ENCODE results near the gene SLC47A2.

The SLC47A2 gene

DNA sequence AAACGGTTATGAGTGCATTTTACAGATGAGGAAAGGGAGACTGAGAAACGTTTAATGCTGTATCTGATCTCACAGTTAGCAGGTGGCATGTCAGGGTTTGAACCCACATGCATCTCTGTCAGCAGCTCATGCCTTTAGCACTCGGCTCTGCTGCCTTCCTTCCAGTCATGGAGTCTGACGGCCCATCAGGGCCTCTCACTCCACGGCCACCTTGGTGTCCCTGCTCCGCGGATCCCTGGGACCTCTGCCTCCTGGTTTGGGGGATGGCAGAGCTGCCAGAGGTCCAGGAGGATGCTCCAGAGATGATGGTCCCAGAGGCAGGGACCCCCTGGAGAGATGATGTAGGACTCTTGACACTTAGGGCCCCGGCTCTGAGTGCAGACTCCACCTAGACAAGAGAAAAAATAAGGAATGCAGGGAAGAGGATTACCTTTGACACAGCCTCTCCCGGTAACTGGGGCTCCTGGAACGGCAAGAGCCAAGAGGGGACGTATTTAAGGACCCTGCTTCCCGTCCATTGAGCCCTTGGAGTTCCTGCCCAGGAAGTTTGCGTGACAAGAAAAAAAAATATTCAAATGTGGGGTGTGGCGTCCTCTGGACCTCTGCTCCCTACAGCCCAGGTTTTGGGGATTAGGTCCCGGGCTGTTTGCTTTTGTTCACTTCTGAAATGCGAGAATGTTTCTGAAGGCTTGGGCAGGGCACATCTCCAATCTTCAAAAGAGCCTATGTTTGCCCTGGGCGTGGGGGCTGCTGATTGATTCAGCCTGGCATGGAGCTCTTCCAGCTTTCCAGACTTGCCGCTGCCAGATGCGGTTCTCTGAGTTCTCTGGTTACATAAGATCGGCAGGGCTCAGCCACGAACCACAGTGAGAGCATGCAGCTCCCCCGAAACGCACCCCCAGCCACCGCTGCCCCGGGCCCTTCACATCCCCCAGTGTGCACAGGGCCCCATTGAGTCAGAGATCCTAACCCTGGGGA, 31.7 kb upstream of the SLC47A2 start, which contains the start of gene ALDH3A1:
TSS of gene ALDH3A1 (minus strand) at position 470 of the 978 bp plus-strand sequence. CDS start 3,169 bp downstream, outside the sequence.
- FAIRE-seq, result no peak
- no peak for DNase-seq (ENCODE audit: low spot score)

GRCh38 chr17:19747159-19747719, 30.9 kb upstream of the SLC47A2 start:
- DNase-seq (ENCODE audit: low spot score) (no peak), FAIRE-seq (no peak)

DNA sequence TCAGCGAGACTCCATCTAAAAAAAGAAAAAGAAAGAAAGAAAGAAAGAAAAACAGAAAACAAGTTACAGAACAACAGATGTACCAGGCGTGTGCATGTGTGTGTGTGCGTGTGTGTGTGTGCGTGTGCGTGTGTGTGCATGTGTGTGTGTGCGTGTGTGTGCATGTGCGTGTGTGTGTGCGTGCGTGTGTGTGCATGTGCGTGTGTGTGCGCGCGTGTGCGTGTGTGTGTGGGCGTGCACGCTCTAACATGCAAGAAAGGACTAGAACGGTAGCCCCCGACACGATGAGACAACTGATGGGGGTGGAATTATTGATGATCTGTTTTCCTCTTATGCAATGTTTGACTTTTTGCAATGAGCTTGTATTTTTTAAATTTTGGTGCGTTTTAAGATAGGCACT, 30.1 kb upstream of the SLC47A2 start:
- FAIRE-seq, result no peak
- DNase-seq (ENCODE audit: low spot score), result no peak

GRCh38 chr17:19744922-19745757, 28.8 kb upstream of the SLC47A2 start:
- FAIRE-seq, result no peak
- DNase-seq (ENCODE audit: low spot score), result no peak

GRCh38 chr17:19744492-19744891, 28.1 kb upstream of the SLC47A2 start:
- no peak for DNase-seq (ENCODE audit: low spot score)
- FAIRE-seq, result no peak

GRCh38 chr17:19743101-19744100, 27.0 kb upstream of the SLC47A2 start:
- FAIRE-seq (no peak), DNase-seq (ENCODE audit: low spot score) (no peak)

GRCh38 chr17:19742495-19742894, 26.1 kb upstream of the SLC47A2 start:
- FAIRE-seq, result no peak
- no peak for DNase-seq (ENCODE audit: low spot score)

DNA sequence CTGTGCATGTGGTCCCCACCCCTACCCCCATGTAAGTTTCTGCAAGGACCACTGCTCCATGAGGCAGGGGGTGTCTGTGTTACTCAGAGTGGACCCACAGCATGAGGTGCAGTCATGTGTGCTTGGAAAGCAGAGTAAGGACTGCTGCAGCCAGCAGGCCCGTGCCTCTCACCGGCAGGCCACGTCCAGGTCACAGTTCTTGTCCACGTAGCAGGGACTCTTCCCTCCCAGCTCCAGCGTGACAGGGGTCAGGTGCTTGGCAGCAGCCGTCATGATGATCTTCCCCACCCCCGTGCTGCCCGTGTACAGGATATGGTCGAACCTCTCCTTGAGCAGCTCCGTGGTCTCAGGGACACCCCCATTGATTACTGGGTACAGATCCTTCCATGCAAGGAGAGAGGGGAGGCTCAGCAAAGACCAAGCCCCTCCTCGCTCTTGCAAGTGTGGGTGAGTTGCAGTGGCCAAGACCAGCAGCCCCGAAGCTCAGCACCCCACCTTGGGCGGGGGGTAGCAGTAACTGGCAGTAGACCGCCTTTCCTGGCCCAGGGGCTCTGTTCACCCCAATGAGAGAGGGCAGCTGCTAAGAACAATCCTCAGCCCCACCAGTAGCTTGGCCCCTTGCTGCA, 25.6 kb upstream of the SLC47A2 start:
- FAIRE-seq (no peak), DNase-seq (ENCODE audit: low spot score) (no peak)

DNA sequence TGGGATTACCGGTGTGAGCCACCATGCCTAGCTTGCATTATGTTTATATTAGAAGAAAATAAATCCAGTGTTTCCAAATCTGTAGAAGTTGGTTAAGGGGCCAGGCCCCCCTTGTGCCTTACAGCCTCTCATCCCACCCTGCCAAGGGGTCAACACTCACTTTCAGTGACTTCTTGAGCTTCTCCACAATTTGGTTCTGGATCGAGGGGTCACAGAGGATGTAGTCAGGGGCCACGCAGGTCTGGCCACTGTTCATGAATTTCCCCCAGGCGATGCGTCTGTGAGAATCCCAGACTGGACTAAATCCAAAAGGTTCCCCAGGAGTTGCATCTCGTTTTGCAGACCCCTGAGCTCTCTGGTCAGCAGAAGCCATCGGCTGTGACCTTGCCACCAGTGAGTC, 24.5 kb upstream of the SLC47A2 start:
- no peak for FAIRE-seq
- no peak for DNase-seq (ENCODE audit: low spot score)

DNA sequence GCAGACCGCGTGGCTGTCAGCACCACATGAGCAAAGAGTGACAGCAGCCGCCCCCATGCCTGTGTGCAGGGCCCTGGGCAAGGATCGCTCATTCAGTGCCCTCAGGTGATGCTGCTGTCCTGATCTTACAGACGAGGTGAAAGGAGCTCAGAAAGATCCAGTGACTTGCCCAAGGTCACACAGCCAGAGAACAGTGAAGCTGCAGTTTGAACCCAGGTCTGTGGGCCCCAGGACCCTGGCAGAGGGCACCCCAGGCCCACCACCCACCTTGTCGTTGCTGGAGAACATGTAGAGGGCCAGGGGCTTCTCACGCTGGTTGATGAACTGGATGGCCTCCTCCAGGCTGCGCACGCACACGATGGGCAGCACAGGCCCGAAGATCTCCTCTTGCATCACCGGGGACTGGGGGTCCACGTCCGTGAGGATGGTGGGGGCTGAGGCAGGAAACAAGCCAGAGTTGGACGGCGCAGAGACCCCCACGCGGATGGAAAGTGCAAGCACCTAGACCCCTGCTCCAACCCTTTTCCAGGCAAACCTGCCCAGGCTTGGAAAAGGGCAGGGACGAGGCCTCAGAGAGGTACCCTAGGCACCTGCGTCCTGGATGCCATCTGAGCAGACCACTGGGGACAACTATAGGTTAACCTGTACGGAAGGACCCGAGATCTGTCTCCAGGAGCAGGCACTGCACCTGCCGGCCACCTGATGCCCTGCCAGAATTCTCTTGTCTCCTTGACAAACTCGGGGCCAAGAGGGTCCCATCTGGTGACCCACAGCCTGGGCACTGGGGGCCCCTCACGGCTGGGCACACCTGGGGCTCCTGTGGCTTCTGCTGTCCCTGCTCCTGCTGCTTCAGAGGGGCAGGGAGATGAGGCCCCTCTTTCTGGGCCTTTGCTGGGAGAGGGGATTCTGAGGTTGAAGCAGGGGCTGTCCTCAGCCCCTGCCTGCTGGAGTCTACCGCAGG, 23.1 kb upstream of the SLC47A2 start:
- DNase-seq (ENCODE audit: low spot score) (no peak), FAIRE-seq (no peak)

- no peak for FAIRE-seq
- DNase-seq (ENCODE audit: low spot score), result no peak
Observed at GRCh38 chr17:19738757-19739156, 22.4 kb upstream of the SLC47A2 start.

GRCh38 chr17:19738073-19738449, 21.7 kb upstream of the SLC47A2 start:
- FAIRE-seq, result no peak
- no peak for DNase-seq (ENCODE audit: low spot score)

DNA sequence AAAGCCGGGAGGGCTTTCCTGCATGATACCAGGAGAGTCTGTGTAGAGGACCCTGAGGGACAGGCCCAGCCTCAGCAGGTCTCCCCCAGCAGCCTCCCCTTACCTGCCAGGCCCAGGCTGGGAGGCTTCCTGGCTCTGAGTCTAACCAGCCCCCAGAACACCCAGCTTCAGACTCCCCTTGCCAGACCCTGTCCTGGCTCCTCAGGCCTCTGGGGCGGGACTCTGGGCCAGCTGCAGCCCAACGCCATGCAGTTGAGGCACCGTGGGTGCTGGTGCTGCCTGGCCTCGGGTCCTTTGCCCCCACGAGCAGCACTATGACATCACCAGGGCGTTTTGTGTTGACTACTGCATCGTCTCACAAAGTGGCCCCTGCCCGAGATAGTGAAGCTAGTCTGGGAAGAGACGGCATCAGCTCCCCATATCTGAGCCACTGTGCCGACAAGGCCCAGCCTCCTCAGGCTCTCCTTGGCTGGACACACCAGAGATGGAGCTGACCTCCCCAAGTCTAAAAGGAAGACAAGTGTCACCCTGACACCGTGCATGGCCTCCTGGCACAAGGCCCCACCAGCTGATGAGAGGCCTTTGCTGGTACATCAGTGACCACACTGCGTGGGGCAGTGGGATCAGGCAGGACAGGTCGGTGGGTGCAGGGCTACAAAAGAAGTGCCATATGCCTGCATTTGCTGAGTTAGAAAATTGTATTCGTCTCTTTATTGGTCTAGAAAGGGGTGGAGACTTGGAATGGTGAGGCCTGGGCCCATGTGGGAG, 21.1 kb upstream of the SLC47A2 start:
- FAIRE-seq, result no peak

GRCh38 chr17:19736071-19736470, 19.7 kb upstream of the SLC47A2 start:
- DNase-seq (ENCODE audit: low spot score) (no peak), FAIRE-seq (no peak)

More for the DNA sequence above, 21.1 kb upstream of the SLC47A2 start:
- DNase-seq (ENCODE audit: low spot score), result no peak

GRCh38 chr17:19733953-19734526, 17.7 kb upstream of the SLC47A2 start:
- no peak for FAIRE-seq

DNA sequence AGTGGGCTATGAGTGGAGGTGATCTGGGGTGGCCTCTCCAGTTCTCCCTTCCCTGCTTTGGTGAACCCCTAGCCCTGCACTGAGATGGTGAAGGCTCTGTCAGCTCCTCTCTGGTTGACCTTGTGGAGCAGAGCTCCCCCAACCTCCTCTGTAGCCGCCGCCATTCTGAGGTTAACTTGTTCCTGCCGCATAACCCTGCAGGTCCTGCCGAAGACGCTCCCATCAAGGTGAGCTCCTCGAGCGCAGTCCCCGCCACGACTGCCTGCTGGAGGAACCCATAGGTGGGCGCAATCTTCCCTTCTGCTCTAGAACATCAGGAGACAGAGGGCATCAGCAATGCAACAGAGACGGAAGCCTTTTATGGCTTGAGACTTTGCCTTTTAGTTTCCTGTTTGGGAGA, 15.2 kb upstream of the SLC47A2 start:
- DNase-seq (ENCODE audit: low spot score) (no peak), FAIRE-seq (no peak)

More at GRCh38 chr17:19733953-19734526, 17.7 kb upstream of the SLC47A2 start:
- DNase-seq (ENCODE audit: low spot score), result no peak

- FAIRE-seq, result no peak
- DNase-seq (ENCODE audit: low spot score), result no peak
Observed at GRCh38 chr17:19730843-19731242, 14.5 kb upstream of the SLC47A2 start.

DNA sequence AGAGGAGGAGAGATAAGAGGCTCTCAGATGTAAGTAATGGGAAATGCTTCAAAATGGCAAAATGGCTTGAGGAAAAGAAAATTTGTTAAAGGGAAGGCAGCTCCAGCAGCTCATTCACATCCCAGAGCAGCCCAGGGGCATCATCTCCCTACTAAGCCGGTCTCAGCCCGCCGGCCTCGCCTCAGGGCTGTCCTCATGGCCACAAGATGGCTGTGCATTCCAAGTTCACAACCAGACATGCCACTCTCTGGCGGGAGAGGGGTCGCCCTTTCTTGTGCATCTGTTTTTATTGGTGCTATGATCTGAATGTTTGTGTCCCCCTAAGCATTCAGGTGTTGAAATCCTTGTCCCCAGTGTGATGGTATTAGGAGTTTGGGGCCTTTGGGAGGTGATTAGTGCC, 13.5 kb upstream of the SLC47A2 start:
- no peak for DNase-seq (ENCODE audit: low spot score)
- FAIRE-seq, result no peak
